ENCODE data around the gene FLNB. TPM values are rescaled to one million over a fixed set of nuclear protein-coding genes. Genes with fewer than 3 reads are reported as not detected.

The FLNB gene
- total RNA-seq, 1 donor: 274 TPM

GRCh38 chr3:58044691-58045483 lies 36.7 kb downstream of the FLNB start:
- Histone ChIP-seq H3K9me3 (ENCODE audit: low read depth, low read length) (no peaks in the 10 kb centered on the region), H2AFZ (ENCODE audit: low read length) (no peak overlapping the region), H3K4me3 (ENCODE audit: insufficient read depth, low read length) (no peak overlapping the region), H3K79me2 (ENCODE audit: insufficient read depth, low read length) (peaks cover 93% of the 10 kb centered on the region), H3K27ac (ENCODE audit: low read depth, low read length) (peak overlapping the region; percentile 83), H3K4me1 (ENCODE audit: insufficient read depth, low read length) (peaks cover 84% of the 10 kb centered on the region), H4K20me1 (ENCODE audit: insufficient read depth, low read length) (peaks cover 29% of the 10 kb centered on the region), H3K36me3 (ENCODE audit: insufficient read depth, low read length) (no peaks in the 10 kb centered on the region), H3K27me3 (ENCODE audit: insufficient read depth, low read length) (no peaks in the 10 kb centered on the region), H3K4me2 (ENCODE audit: insufficient read depth, low read length) (no peak overlapping the region)
- TF ChIP-seq, protein P1, sequence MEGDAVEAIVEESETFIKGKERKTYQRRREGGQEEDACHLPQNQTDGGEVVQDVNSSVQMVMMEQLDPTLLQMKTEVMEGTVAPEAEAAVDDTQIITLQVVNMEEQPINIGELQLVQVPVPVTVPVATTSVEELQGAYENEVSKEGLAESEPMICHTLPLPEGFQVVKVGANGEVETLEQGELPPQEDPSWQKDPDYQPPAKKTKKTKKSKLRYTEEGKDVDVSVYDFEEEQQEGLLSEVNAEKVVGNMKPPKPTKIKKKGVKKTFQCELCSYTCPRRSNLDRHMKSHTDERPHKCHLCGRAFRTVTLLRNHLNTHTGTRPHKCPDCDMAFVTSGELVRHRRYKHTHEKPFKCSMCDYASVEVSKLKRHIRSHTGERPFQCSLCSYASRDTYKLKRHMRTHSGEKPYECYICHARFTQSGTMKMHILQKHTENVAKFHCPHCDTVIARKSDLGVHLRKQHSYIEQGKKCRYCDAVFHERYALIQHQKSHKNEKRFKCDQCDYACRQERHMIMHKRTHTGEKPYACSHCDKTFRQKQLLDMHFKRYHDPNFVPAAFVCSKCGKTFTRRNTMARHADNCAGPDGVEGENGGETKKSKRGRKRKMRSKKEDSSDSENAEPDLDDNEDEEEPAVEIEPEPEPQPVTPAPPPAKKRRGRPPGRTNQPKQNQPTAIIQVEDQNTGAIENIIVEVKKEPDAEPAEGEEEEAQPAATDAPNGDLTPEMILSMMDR (IDR thresholded peaks at IDR 0.05; ENCODE audit: extremely low read depth, low read depth, low read length): no peak
- DNase-seq (ENCODE audit: insufficient read length, low spot score, missing footprints): peak; percentile 61

GRCh38 chr3:58047826-58048225 lies 39.6 kb downstream of the FLNB start:
- Histone ChIP-seq H3K27ac (ENCODE audit: low read depth, low read length) (peak overlapping the region; percentile 93), H3K36me3 (ENCODE audit: insufficient read depth, low read length) (no peaks in the 10 kb centered on the region), H3K4me2 (ENCODE audit: insufficient read depth, low read length) (peak overlapping the region; percentile 40), H3K9me3 (ENCODE audit: low read depth, low read length) (no peaks in the 10 kb centered on the region), H3K4me3 (ENCODE audit: insufficient read depth, low read length) (no peak overlapping the region), H3K4me1 (ENCODE audit: insufficient read depth, low read length) (peaks cover 83% of the 10 kb centered on the region), H3K79me2 (ENCODE audit: insufficient read depth, low read length) (peaks cover 83% of the 10 kb centered on the region), H2AFZ (ENCODE audit: low read length) (no peak overlapping the region), H3K27me3 (ENCODE audit: insufficient read depth, low read length) (no peaks in the 10 kb centered on the region), H4K20me1 (ENCODE audit: insufficient read depth, low read length) (peaks cover 10% of the 10 kb centered on the region)
- DNase-seq (ENCODE audit: insufficient read length, low spot score, missing footprints): peak; percentile 44
- TF ChIP-seq, protein P1 (IDR thresholded peaks at IDR 0.05; ENCODE audit: extremely low read depth, low read depth, low read length): no peak

DNA sequence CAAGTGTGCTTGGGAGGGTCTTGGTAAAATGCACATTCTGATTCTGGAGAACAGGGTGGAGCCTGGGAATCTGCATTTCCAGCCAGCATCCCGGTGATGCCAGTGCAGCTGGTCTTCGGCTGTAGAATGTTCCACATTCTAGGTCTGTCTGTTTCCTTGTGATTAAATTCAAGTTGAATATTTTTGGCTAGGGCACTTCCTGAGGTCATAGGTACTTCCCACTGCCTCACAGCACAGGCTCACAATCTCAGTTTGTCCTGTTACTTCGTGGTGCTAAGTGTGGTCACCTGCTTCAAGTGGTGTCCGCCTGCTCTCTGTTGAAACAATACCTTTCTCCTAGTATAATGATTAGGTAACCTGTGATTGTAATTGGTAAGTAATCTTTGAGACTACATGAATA lies 40.1 kb downstream of the FLNB start:
- H3K4me3 ChIP-seq (ENCODE audit: insufficient read depth, low read length): no peak overlapping the region
- no peaks in the 10 kb centered on the region for H3K36me3 ChIP-seq (ENCODE audit: insufficient read depth, low read length)
- H3K4me1 ChIP-seq (ENCODE audit: insufficient read depth, low read length): peaks cover 82% of the 10 kb centered on the region
- H3K9me3 ChIP-seq (ENCODE audit: low read depth, low read length): no peaks in the 10 kb centered on the region
- H2AFZ ChIP-seq (ENCODE audit: low read length): no peak overlapping the region
- peaks cover 10% of the 10 kb centered on the region for H4K20me1 ChIP-seq (ENCODE audit: insufficient read depth, low read length)
- no peak for DNase-seq (ENCODE audit: insufficient read length, low spot score, missing footprints)
- peak overlapping the region; percentile 93 for H3K27ac ChIP-seq (ENCODE audit: low read depth, low read length)
- TF ChIP-seq, protein P1 (IDR thresholded peaks at IDR 0.05; ENCODE audit: extremely low read depth, low read depth, low read length): no peak
- peaks cover 82% of the 10 kb centered on the region for H3K79me2 ChIP-seq (ENCODE audit: insufficient read depth, low read length)
- H3K4me2 ChIP-seq (ENCODE audit: insufficient read depth, low read length): peak overlapping the region; percentile 40
- H3K27me3 ChIP-seq (ENCODE audit: insufficient read depth, low read length): no peaks in the 10 kb centered on the region

DNA sequence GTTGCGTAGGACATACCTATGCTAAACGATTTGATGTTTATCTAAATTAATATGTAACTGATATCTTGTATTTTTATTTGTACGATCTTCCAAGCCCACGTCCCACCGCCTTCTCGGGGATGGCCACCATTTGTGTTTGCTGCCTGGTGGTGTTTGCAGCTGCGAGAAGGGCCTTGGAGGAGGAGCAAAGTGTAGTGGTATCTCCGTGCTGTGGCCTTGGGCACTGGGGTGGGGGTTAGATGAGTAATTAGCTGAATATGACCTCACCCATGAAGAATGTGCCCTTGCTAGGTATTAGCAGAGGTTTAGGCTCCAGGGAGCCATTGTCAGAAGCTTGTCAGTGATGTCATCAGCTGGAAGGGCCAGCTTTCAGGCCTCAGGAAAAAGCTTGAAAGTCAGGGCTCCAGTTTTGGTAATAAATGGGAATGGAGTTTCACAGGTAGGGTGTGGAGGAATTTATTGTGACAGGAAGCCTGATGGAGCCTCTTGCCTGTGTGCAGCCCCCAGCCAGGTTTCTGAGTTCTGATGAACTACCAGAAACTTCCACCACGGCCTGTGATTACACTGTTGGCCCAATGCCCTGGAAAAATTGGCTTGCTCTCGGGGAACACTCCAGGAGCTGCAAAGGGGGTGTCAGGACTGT lies 41.0 kb downstream of the FLNB start:
- peaks cover 80% of the 10 kb centered on the region for H3K79me2 ChIP-seq (ENCODE audit: insufficient read depth, low read length)
- H3K36me3 ChIP-seq (ENCODE audit: insufficient read depth, low read length): no peaks in the 10 kb centered on the region
- H3K27me3 ChIP-seq (ENCODE audit: insufficient read depth, low read length): no peaks in the 10 kb centered on the region
- peak overlapping the region; percentile 12 for H3K4me2 ChIP-seq (ENCODE audit: insufficient read depth, low read length)
- peak overlapping the region; percentile 93 for H3K27ac ChIP-seq (ENCODE audit: low read depth, low read length)
- H3K4me3 ChIP-seq (ENCODE audit: insufficient read depth, low read length): no peak overlapping the region
- no peaks in the 10 kb centered on the region for H3K9me3 ChIP-seq (ENCODE audit: low read depth, low read length)
- TF ChIP-seq, protein P1 (IDR thresholded peaks at IDR 0.05; ENCODE audit: extremely low read depth, low read depth, low read length): no peak
- peaks cover 6% of the 10 kb centered on the region for H4K20me1 ChIP-seq (ENCODE audit: insufficient read depth, low read length)
- peaks cover 73% of the 10 kb centered on the region for H3K4me1 ChIP-seq (ENCODE audit: insufficient read depth, low read length)
- peak; percentile 77 for DNase-seq (ENCODE audit: insufficient read length, low spot score, missing footprints)
- no peak overlapping the region for H2AFZ ChIP-seq (ENCODE audit: low read length)
